HL-60 (cell line): ENCODE measurements around the gene ANO8.

Source experiments
- DNase-seq, 2 experiments: peaks; one replicate each; pipeline ENCODE4 v3.0.0-alpha.2; 2010 to 2020; ENCODE audit warnings: low read depth in 1 of 2, low spot score in 1 of 2
- H3K27ac ChIP-seq: fragments of 250-450 bp; sonication (Bioruptor Pico); replicated peaks from 2 replicates; pipeline ENCODE4 v1.5.1; 2020; ENCODE audit warnings: mild to moderate bottlenecking, moderate library complexity
- H3K27me3 ChIP-seq: fragments of 250-450 bp; sonication (Bioruptor Pico); 2 replicates; pipeline ENCODE4 v1.5.1; 2021; ENCODE audit warnings: mild to moderate bottlenecking, moderate library complexity; ENCODE audit not compliant: insufficient read depth, poor library complexity, severe bottlenecking
- H3K4me3 ChIP-seq: replicated peaks from 2 replicates; pipeline ENCODE4 v1.5.1; 2011; ENCODE audit warnings: mild to moderate bottlenecking, control low read depth, low read length; ENCODE audit not compliant: insufficient read depth
- GABPA ChIP-seq: IDR thresholded peaks from 2 replicates; pipeline ENCODE4 v1.6.1; 2012; ENCODE audit warnings: low read depth
- POLR2AphosphoS5 ChIP-seq: IDR thresholded peaks from 2 replicates; pipeline ENCODE4 v1.6.1; 2012; ENCODE audit warnings: low read depth
- REST ChIP-seq: IDR thresholded peaks from 2 replicates; pipeline ENCODE4 v1.6.1; 2012; ENCODE audit warnings: low read depth; ENCODE audit not compliant: insufficient replicate concordance
- SPI1 ChIP-seq: IDR thresholded peaks from 2 replicates; pipeline ENCODE4 v1.6.1; 2012; ENCODE audit warnings: low read depth, mild to moderate bottlenecking, borderline replicate concordance
- TF ChIP-seq, protein P1 (sequence below): IDR thresholded peaks from one replicate; pipeline ENCODE4 v1.5.1; 2011; ENCODE audit warnings: low read length, control low read depth, inconsistent platforms; ENCODE audit not compliant: insufficient read depth

The ANO8 gene

GRCh38 chr19:17324357-17325114, 10.1 kb downstream of the ANO8 start:
- peaks cover 12% of the 10 kb centered on the region for H3K27me3 ChIP-seq
- DNase-seq: peak in 1 of 2 experiments; percentile 41
- H3K27ac ChIP-seq: no peak overlapping the region
- no peak overlapping the region for H3K4me3 ChIP-seq
- TF ChIP-seq GABPA: no peak
- TF ChIP-seq REST: no peak
- no peak for TF ChIP-seq POLR2AphosphoS5
- TF ChIP-seq, protein P1, sequence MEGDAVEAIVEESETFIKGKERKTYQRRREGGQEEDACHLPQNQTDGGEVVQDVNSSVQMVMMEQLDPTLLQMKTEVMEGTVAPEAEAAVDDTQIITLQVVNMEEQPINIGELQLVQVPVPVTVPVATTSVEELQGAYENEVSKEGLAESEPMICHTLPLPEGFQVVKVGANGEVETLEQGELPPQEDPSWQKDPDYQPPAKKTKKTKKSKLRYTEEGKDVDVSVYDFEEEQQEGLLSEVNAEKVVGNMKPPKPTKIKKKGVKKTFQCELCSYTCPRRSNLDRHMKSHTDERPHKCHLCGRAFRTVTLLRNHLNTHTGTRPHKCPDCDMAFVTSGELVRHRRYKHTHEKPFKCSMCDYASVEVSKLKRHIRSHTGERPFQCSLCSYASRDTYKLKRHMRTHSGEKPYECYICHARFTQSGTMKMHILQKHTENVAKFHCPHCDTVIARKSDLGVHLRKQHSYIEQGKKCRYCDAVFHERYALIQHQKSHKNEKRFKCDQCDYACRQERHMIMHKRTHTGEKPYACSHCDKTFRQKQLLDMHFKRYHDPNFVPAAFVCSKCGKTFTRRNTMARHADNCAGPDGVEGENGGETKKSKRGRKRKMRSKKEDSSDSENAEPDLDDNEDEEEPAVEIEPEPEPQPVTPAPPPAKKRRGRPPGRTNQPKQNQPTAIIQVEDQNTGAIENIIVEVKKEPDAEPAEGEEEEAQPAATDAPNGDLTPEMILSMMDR: no peak
- TF ChIP-seq SPI1: no peak

- no peak for DNase-seq
- Histone ChIP-seq H3K27me3 (peaks cover 6% of the 10 kb centered on the region), H3K4me3 (no peak overlapping the region), H3K27ac (no peak overlapping the region)
- TF ChIP-seq SPI1: no peak
- TF ChIP-seq, protein P1: no peak
- no peak for TF ChIP-seq POLR2AphosphoS5
- TF ChIP-seq REST: no peak
- TF ChIP-seq GABPA: no peak
Observed at GRCh38 chr19:17323964-17324332, 10.7 kb downstream of the ANO8 start.

DNA sequence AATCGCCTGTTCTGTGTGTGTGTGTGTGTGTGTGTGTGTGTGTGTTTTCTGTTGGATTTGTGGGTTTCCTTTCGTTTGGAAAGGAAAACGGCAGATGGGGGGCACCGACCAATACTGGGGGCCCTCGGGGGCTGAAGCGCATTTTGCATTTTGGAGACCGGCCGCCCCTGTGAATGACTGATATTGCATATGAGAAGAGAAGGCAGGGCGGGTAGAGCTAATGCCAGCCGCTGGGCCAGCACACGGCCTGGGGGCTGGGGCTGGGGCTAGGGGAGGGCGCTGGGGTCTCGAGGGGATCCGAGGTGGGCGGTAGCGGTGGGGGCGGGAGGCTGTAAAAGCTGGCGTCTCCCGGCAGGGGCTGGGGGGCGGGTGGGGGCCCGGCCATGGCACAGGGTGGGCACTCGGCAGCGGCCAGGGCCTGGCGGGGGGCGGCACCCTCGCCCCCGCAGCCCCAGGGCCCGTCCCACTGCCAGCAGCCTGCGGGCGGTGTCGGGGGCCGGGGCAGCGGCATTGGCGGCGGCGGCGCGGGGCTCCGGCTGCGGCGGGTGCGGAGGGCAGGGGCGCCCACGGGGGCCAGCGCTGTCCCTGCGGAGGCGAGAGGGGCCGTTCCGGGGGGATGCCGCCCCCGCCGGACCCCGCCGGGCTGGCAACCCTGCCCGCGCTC, 11.2 kb downstream of the ANO8 start:
- TF ChIP-seq GABPA (no peak), POLR2AphosphoS5 (no peak), SPI1 (no peak), REST (no peak)
- TF ChIP-seq, protein P1: no peak
- no peak for DNase-seq
- H3K27ac ChIP-seq: no peak overlapping the region
- peaks cover 4% of the 10 kb centered on the region for H3K27me3 ChIP-seq
- H3K4me3 ChIP-seq: no peak overlapping the region
